RPMI8226 (cell line): Measurements from ENCODE around the gene POTEG.
A peak's percentile ranks its signal among the peaks of the same experiment; 100 is the strongest.
"Not testable (repeated sequence)": the region's sequence is repeated elsewhere in the genome, so short reads cannot be mapped to it uniquely, and the experiment has no call there.

Source experiments
- DNase-seq: peaks from one replicate; pipeline ENCODE4 v3.0.0-alpha.2; 2015

The POTEG gene

GRCh38 chr14:19372813-19373500, 61.2 kb downstream of the POTEG start:
- DNase-seq: peak; percentile 94

- DNase-seq: not testable (repeated sequence)
Measured at GRCh38 chr14:19371767-19372166, 62.4 kb downstream of the POTEG start.

- not testable (repeated sequence) for DNase-seq
Measured at GRCh38 chr14:19362803-19363202, 71.3 kb downstream of the POTEG start.

GRCh38 chr14:19362323-19362722, 71.8 kb downstream of the POTEG start:
- not testable (repeated sequence) for DNase-seq

- not testable (repeated sequence) for DNase-seq
Measured at GRCh38 chr14:19361636-19362253, 72.4 kb downstream of the POTEG start.

- DNase-seq: not testable (repeated sequence)
Measured at GRCh38 chr14:19360937-19361635, 73.1 kb downstream of the POTEG start.
